UCSD-AML1 (cell line): ENCODE results near the gene CRELD2.

Source experiments
- DNase-seq: peaks from one replicate; lab custom pipeline; 2025; ENCODE audit not compliant: unreplicated experiment; lab: John Stamatoyannopoulos, UW

Gene CRELD2

GRCh38 chr22:49943771-49944398 lies 25.5 kb downstream of the CRELD2 start:
- no peak for DNase-seq

DNA sequence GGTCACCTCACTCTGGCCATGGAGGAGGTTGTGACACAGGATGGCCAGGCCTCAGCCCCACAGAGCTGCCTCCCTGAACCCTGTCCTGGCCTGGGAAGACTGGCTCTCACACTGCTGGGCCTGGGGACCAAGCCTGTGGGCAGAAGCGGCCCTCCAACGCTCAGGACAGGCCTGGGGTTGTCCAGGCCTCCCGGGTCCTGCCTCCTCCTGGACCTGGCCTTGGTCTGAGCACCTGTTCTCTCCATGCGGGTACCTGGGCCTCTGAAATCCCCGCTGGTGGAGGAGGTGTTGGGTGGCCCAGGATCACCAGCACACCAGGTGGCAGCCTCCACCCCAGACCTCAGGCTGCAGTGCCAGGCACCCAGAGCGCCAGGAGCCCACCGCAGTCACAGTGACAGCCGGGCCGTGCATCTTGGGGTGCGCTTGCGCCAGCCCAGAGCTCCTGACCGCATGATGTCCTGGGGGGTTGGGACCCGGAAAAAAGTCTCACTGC lies 26.0 kb downstream of the CRELD2 start:
- no peak for DNase-seq

DNA sequence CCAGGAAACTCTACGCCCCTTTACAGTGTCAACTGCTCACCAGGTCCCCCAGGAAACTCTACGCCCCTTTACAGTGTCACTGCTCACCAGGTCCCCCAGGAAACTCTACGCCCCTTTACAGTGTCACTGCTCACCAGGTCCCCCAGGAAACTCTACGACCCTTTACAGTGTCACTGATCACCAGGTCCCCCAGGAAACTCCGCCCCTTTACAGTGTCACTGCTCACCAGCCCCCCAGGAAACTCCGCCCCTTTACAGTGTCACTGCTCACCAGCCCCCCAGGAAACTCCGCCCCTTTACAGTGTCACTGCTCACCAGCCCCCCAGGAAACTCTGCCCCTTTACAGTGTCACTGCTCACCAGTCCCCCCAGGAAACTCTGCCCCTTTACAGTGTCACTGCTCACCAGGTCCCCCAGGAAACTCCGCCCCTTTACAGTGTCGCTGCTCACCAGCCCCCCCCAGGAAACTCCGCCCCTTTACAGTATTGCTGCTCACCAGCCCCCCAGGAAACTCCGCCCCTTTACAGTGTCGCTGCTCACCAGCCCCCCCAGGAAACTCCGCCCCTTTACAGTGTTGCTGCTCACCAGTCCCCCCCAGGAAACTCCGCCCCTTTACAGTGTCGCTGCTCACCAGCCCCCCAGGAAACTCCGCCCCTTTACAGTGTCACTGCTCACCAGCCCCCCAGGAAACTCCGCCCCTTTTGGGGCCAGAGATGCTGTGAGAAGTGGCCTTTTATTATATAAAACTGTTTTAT lies 26.8 kb downstream of the CRELD2 start:
- DNase-seq, result peak; percentile 48

GRCh38 chr22:49946612-49947295 lies 28.3 kb downstream of the CRELD2 start:
- no peak for DNase-seq

GRCh38 chr22:49947296-49947622 lies 28.8 kb downstream of the CRELD2 start:
- DNase-seq, result no peak

GRCh38 chr22:49948116-49948957 lies 29.9 kb downstream of the CRELD2 start:
- no peak for DNase-seq

DNA sequence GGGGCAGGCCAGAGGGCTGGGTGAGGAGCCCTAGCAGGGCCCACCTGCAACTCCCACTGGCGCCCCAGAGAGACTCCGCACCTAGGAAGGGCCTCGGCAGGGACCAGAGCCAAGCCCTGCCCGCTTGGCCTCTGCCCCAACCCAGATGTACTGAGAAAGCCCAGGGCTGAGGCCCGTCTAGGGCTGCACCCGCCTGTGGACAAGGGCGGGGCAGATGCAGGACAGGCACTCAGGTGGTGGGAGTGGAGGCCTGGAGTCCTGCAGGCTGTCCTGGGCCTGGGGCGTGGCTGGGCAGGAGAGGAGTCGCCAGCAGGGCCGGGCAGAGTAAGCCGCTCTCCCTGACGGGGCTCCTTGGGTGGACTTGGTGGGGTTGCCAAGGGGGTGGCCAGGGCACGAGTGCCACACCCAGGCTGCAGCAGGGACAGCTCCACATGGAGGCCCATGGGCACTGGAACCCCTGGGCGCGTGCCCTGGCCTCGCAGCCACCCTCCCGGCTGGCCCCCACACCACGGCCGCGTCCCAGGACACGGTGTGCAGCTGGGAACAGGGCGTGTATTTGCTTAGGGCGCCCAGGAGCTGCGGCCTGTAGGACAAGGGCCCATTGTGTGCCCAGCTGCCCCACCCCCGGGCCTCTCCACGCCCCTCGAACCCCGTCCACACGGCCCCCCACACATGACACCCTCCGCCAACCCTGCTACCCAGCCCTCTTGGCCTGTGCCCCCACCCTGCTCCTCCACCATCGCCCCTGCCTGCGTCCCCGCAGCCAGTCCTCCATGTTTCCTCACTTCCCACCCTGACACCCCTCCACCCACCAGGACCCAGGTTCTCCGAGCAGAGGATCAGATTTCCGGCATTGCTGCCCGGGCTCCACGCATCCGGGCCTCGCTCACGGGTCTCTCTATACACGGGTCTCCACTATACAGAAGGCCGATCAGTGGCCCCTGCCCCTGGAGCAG lies 30.8 kb downstream of the CRELD2 start:
- DNase-seq, result no peak

DNA sequence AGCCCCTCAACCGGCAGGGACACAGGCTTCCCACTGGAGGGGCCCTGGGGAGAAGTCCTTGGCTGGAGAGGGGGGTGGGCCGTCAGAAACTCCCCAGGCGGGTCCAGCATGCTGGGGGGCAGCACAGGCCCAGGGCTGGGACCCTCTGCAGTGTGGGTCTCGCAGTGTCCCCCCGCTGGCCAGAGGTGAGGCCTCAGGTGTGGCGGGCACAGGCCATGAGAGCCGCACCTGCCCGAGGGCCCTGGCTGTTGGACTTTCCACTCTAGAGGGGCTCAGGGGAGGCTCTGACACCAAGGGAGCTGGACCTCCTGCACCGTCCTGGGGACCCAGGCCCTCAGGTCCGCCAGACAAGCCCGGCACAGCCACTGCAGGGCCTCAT lies 31.5 kb downstream of the CRELD2 start:
- DNase-seq, result no peak

DNA sequence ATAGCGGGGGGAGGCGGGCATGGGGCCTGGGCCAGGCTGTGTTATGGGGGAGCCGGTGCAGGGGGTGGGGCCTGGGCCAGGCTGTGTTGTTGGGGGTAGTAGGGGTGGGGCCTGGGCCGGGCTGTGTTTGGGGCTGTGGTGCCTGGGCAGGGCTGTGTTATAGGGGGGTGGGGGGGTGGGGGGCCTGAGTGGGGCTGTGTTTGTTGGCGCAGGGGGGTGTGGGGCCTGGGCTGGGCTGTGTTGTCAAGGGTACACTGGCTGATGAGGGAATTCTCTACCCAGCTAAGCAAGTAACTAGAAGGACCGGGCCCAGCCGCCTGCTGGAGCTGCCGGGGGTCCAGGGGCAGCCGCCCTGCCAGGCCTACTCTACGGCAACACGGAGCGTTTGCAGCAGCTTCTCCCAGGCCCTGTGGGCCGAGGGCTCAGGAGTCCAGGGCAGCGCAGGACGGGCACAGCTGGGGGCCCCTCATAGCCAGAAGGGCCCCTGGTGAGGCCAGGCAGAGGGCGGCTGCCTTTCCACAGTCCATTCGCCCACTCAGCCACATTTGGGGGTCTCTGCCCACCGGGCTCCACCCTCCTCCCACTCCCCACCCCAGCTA lies 32.1 kb downstream of the CRELD2 start:
- DNase-seq, result no peak

DNA sequence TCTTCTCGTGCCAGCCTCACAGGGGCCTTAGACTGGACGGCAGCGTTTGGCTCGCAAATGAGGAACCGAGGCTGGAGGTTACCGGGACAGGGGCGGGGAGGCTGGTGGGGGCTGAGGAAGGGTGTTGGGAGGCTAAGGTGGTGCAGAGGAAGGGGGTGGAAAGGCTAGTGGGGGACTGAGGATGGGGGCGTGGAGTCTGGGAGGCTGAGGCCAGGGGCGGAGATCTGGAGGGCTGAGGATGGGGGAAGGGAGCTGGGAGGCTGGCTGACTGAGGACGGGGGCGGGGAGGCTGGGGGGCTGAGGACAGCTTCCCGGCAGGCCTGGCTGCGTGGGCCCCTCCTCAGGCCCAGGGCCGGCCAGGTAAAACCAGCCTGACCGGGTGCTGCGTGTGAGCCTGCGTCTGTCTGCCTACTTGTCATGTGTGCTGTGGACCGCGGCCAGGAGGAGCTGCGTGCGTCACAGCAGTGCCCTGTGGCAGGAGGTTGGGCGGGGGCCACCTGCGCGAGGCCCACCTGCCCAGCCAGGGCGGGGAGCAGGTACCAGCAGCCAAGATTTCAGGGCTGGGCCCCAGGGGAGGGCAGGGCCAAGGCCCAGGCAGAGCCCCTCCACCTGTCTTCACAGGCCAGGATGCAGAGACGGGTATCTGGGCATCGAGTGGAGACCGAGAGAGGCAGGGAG lies 32.7 kb downstream of the CRELD2 start:
- no peak for DNase-seq

- no peak for DNase-seq
Observed at GRCh38 chr22:49951678-49951985, 33.2 kb downstream of the CRELD2 start.

DNA sequence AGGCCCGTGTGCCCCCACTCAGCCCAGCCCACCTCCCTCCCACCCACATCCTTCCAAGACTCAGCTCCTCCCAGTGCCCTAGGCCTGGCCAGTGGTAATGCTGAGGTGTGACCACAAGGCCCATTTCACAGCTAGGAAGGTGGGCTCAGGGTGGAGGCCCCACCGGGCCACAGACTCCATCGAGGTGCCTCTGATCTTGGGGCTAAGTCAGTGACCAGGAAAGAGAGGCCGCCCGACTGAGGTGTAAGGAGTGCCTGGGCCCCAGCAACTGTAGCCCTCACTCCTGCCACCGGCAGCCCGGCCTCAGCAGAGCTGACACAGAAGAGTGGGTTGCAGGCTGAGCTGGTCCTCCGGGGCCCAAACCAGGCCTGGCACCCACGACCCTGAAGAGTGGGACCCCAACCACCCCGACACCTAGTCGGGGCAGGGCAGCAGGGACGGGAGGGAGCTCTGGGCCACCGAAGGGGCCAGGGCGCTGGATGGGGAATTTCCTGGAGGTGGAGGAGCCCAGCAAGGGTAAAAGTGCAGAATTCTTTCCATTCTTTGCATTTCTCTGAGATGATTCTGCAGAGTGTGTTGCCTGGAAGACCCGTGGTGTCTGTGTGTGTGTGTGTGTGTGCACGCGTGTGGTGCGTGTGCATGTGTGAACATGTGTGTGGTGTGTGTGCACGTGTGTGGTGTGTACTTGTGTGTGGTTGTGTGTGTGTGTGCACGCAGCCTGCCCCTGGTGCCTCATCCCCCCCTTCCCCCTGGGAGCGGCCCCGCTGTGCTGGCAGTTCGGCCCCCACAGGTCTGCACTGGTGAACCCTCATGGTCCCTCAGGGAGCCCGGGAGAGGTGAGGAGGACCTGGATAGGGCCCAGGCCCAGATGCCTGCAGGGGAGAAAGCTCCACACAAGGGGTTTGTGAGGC lies 33.8 kb downstream of the CRELD2 start:
- DNase-seq, result no peak

GRCh38 chr22:49953027-49953679 lies 34.7 kb downstream of the CRELD2 start:
- DNase-seq, result no peak

- peak; percentile 45 for DNase-seq
Observed at GRCh38 chr22:49953680-49954344, 35.4 kb downstream of the CRELD2 start.

DNA sequence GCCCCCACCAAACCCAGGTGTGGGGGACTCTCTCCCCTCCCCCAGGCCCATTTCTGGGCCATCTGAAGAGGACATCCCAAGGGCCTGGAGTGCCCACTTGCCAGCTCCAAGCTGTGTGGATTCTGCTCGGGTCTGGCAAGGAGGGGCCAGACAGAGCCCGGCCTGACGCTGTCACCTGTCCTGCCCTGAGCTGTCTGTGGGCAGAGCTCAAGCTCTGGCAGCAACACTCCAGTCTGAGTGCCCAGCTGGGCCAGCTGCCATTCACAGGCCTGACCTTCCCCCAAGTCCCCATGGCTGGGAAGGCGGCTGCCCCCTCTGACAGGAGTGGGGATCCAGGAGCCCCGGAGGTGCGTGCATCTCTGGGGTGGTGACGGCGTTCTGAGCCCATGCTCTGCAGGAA lies 35.9 kb downstream of the CRELD2 start:
- DNase-seq, result no peak

GRCh38 chr22:49954991-49955580 lies 36.7 kb downstream of the CRELD2 start:
- DNase-seq, result no peak
